Stimulated activated CD4-positive, alpha-beta T cell treated with anti-CD3 and anti-CD28 coated beads, TNF-alpha, amount 100 ng/mL, for 48 hours (primary cell): ENCODE data around the gene SATL1.
"Not testable (repeated sequence)": the region's sequence is repeated elsewhere in the genome, so short reads cannot be mapped to it uniquely, and the experiment has no call there.

Experiments used
- DNase-seq, 3 donors: peaks; one replicate each; pipeline ENCODE4 v3.0.0-alpha.2; 2020; ENCODE audit warnings: low read depth in 3 of 3

SATL1 gene

GRCh38 chrX:85108165-85108564 is 135.4 kb downstream of the SATL1 start:
- no peak for DNase-seq

GRCh38 chrX:85107407-85107806 is 136.2 kb downstream of the SATL1 start:
- no peak for DNase-seq

GRCh38 chrX:85089321-85089840 is 154.2 kb downstream of the SATL1 start:
- no peak for DNase-seq

- DNase-seq = no peak
Observed at GRCh38 chrX:85084770-85085393, 158.7 kb downstream of the SATL1 start.

- DNase-seq = not testable (repeated sequence)
Observed at GRCh38 chrX:85077247-85077646, 166.3 kb downstream of the SATL1 start.

GRCh38 chrX:85065512-85066198 is 177.9 kb downstream of the SATL1 start:
- no peak for DNase-seq

GRCh38 chrX:85052636-85053343 is 190.8 kb downstream of the SATL1 start:
- no peak for DNase-seq

GRCh38 chrX:85052205-85052604 is 191.4 kb downstream of the SATL1 start:
- no peak for DNase-seq

GRCh38 chrX:85051627-85052026 is 192.0 kb downstream of the SATL1 start:
- no peak for DNase-seq
